K562 (cell line): Measurements from ENCODE around the gene EXOC2. TPM values are rescaled to one million over a fixed set of nuclear protein-coding genes. Genes with fewer than 3 reads are reported as not detected.

Experiments
- ATF7 ChIP-seq: fragments of 450-650 bp; IDR thresholded peaks from 2 replicates; pipeline ENCODE4 v1.7.1; 2014; ENCODE audit warnings: mild to moderate bottlenecking, moderate library complexity
- ETV1 ChIP-seq: fragments of 450-650 bp; conservative IDR thresholded peaks from 2 replicates; pipeline ENCODE4 v1.6.1; 2016; ENCODE audit warnings: missing genetic modification characterization, control low read depth, low read depth, missing compliant biosample characterization
- HMG20B ChIP-seq: fragments of 250-450 bp; sonication (Bioruptor Pico); IDR thresholded peaks from 2 replicates; pipeline ENCODE4 v1.5.0; 2021; ENCODE audit warnings: mild to moderate bottlenecking
- MEF2D ChIP-seq: conservative IDR thresholded peaks from 2 replicates; pipeline ENCODE4 v1.6.1; 2016; ENCODE audit warnings: low read depth, missing genetic modification characterization, missing compliant biosample characterization
- NCOR1 ChIP-seq: fragments of 450-650 bp; IDR thresholded peaks from 2 replicates; pipeline ENCODE4 v1.6.1; 2016; ENCODE audit warnings: mild to moderate bottlenecking, moderate library complexity
- PYGO2 ChIP-seq: fragments of 450-650 bp; IDR thresholded peaks from 2 replicates; pipeline ENCODE4 v1.6.1; 2016; ENCODE audit warnings: mild to moderate bottlenecking, missing genetic modification characterization, moderate library complexity, missing compliant biosample characterization
- RB1 ChIP-seq: fragments of 450-650 bp; IDR thresholded peaks from 2 replicates; pipeline ENCODE4 v1.6.1; 2017; ENCODE audit warnings: low read depth, mild to moderate bottlenecking
- TAL1 ChIP-seq: fragments of 450-650 bp; IDR thresholded peaks from 2 replicates; pipeline ENCODE4 v1.6.1; 2016; ENCODE audit warnings: mild to moderate bottlenecking
- TRIM24 ChIP-seq, 2 experiments: fragments of 450-650 bp; IDR thresholded peaks; 2 replicates each; pipeline ENCODE4 v1.6.1; 2016
- ZNF436 ChIP-seq: fragments of 250-450, 450-650 bp; sonication (Bioruptor Pico); formaldehyde crosslinking; IDR thresholded peaks from 2 replicates; pipeline ENCODE4 v1.7.0; 2020; ENCODE audit warnings: mild to moderate bottlenecking
- polyA plus RNA-seq, 8 experiments: library from polyadenylated mRNA; depleted of rRNA in 4 of 8; stranded (reverse) in 5 of 8; unstranded in 3 of 8; fragments of >200 nt; fragmentation: Nextera tagmentation in 2 of 8; fragmentation: Illumina TruSeq in 1 of 8; extraction: Ambion mirVana in 2 of 8; extraction: Trizol in 1 of 8; gene quantifications; 2 replicates each; pipeline versions ENCODE4 v1.2.1 to v1.2.3, GENCODE V29; 2011 to 2014; ENCODE audit warnings: inconsistent platforms in 1 of 8, missing spikeins in 1 of 8
- total RNA-seq, 7 experiments: library from RNA; depleted of rRNA in 6 of 7; stranded (reverse); fragments of >200 nt in 6 of 7; fragmentation: Illumina TruSeq in 2 of 7; extraction: Trizol in 2 of 7; gene quantifications; 2 replicates each; pipeline versions ENCODE4 v1.2.1 to v1.2.3, GENCODE V29; 2011 to 2021; ENCODE audit warnings: low replicate concordance in 1 of 7
- TF ChIP-seq, protein P1 (sequence below): IDR thresholded peaks from 3 replicates; pipeline ENCODE4 v1.6.1; 2011; ENCODE audit warnings: borderline replicate concordance, mild to moderate bottlenecking, moderate library complexity; ENCODE audit not compliant: insufficient read length; ENCODE audit errors: extremely low read depth
- TF ChIP-seq, protein P2 (sequence below), 2 experiments: fragments of 450-650 bp in 1 of 2; sonication (generic) in 1 of 2; formaldehyde crosslinking in 1 of 2; IDR thresholded peaks in 1 of 2; conservative IDR thresholded peaks in 1 of 2; 2 replicates each; pipeline versions ENCODE4 v1.6.1 to v1.8.1; 2016 to 2023; ENCODE audit warnings: mild to moderate bottlenecking in 2 of 2, moderate library complexity in 2 of 2, inconsistent platforms in 1 of 2, missing genetic modification reagents in 1 of 2
- TF ChIP-seq, protein P3 (sequence below), 2 experiments: fragments of 450-650 bp; IDR thresholded peaks; 2 replicates each; pipeline ENCODE4 v1.6.1; 2016
- TF ChIP-seq, protein P4 (sequence below): IDR thresholded peaks from 2 replicates; pipeline ENCODE4 v1.6.1; 2011; ENCODE audit not compliant: insufficient read length; ENCODE audit errors: extremely low read depth

Gene EXOC2
- total and polyA plus RNA-seq, 9 of the 15 experiments (the other 6 are each of a cell fraction or from before 2014, with no cell fraction given) = 12.2 to 30.2 (median 24.2) TPM

DNA sequence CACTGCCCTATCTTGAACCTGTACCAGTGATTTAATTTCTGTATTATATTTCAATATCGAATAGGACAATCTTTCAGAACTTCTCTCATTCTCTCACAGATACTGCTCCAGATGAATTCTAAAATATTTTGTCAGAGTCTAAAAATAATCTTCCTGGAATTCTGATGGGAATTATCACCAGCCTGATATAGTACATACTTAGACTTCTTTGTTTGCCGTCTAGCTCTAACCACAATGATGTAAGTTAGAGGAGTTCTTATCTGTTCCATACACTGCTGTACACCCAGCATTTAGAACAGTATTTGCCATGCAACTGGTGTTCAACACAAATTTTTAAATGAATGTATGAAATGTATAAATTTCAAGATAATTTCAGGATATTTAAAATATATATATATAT lies 34.7 kb downstream of the EXOC2 start (continued):
- TF ChIP-seq, protein P1, sequence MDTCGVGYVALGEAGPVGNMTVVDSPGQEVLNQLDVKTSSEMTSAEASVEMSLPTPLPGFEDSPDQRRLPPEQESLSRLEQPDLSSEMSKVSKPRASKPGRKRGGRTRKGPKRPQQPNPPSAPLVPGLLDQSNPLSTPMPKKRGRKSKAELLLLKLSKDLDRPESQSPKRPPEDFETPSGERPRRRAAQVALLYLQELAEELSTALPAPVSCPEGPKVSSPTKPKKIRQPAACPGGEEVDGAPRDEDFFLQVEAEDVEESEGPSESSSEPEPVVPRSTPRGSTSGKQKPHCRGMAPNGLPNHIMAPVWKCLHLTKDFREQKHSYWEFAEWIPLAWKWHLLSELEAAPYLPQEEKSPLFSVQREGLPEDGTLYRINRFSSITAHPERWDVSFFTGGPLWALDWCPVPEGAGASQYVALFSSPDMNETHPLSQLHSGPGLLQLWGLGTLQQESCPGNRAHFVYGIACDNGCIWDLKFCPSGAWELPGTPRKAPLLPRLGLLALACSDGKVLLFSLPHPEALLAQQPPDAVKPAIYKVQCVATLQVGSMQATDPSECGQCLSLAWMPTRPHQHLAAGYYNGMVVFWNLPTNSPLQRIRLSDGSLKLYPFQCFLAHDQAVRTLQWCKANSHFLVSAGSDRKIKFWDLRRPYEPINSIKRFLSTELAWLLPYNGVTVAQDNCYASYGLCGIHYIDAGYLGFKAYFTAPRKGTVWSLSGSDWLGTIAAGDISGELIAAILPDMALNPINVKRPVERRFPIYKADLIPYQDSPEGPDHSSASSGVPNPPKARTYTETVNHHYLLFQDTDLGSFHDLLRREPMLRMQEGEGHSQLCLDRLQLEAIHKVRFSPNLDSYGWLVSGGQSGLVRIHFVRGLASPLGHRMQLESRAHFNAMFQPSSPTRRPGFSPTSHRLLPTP = no peak
- TF ChIP-seq TRIM24 (IDR thresholded peaks at IDR 0.05) (peak in 1 of 2 experiments; percentile 48; a peak in 1 of 4 replicates), NCOR1 (peak; percentile 81), ZNF436 (CRISPR knock-in tag) (no peak), MEF2D (peak; percentile 86), HMG20B (CRISPR knock-in tag) (no peak), RB1 (no peak), PYGO2 (tag) (no peak), TAL1 (peak; percentile 50), ETV1 (tag) (no peak), ATF7 (peak; percentile 71)
- TF ChIP-seq, protein P2, sequence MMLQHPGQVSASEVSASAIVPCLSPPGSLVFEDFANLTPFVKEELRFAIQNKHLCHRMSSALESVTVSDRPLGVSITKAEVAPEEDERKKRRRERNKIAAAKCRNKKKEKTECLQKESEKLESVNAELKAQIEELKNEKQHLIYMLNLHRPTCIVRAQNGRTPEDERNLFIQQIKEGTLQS (IDR thresholded peaks at IDR 0.05) = peak; percentile 73; the same call in 1 of the 2 replicates
- TF ChIP-seq, protein P2 (CRISPR knock-in tag; conservative IDR thresholded peaks at IDR 0.05) = no peak
- TF ChIP-seq, protein P3, sequence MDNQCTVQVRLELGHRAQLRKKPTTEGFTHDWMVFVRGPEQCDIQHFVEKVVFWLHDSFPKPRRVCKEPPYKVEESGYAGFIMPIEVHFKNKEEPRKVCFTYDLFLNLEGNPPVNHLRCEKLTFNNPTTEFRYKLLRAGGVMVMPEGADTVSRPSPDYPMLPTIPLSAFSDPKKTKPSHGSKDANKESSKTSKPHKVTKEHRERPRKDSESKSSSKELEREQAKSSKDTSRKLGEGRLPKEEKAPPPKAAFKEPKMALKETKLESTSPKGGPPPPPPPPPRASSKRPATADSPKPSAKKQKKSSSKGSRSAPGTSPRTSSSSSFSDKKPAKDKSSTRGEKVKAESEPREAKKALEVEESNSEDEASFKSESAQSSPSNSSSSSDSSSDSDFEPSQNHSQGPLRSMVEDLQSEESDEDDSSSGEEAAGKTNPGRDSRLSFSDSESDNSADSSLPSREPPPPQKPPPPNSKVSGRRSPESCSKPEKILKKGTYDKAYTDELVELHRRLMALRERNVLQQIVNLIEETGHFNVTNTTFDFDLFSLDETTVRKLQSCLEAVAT (IDR thresholded peaks at IDR 0.05) = peak in 1 of 2 experiments; percentile 84; a peak in 2 of 4 replicates
- TF ChIP-seq, protein P4, sequence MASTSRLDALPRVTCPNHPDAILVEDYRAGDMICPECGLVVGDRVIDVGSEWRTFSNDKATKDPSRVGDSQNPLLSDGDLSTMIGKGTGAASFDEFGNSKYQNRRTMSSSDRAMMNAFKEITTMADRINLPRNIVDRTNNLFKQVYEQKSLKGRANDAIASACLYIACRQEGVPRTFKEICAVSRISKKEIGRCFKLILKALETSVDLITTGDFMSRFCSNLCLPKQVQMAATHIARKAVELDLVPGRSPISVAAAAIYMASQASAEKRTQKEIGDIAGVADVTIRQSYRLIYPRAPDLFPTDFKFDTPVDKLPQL = no peak
